Stimulated activated CD8-positive, alpha-beta memory T cell treated with anti-CD3 and anti-CD28 coated beads, Interleukin-4, amount 100 ng/mL, for 1 hour (primary cell): ENCODE measurements around the gene GATB.
"Not testable (repeated sequence)": the region's sequence is repeated elsewhere in the genome, so short reads cannot be mapped to it uniquely, and the experiment has no call there.

Experiments used
- DNase-seq, 2 donors: peaks; one replicate each; pipeline ENCODE4 v3.0.0-alpha.2; 2020; ENCODE audit warnings: low read depth in 2 of 2, low spot score in 1 of 2

The GATB gene

DNA sequence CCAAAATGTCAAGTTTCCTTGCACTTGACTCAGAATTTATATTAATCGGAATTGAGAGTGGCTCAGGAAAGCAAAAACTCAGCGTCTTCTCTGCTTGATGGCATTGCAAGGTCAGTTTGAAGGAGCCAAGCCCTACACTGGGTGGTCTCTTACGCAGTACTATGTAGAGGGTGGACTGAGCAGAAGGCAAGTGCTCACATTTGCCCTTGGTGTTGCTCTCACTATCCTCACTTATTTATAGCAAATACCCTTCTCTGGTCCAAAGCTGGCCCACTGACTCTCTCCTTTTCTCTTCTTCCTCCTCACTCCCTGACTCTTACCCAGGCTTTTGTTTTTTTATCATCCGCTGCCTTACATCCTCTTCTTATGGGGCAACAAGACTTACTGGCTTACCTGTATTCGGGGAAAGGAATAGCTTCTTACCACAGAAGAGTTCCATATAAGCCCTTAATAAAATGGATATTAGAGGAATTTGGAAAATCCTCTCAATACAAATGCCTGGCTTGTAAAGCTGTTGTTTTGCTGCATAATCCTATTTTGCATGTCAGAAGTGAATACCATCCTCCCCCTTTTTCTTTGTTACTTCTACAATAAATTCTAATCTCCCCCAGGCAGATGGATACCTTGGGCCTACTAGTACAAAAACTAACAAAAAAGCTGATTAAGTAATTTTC, 24.8 kb upstream of the GATB start:
- DNase-seq: no peak

DNA sequence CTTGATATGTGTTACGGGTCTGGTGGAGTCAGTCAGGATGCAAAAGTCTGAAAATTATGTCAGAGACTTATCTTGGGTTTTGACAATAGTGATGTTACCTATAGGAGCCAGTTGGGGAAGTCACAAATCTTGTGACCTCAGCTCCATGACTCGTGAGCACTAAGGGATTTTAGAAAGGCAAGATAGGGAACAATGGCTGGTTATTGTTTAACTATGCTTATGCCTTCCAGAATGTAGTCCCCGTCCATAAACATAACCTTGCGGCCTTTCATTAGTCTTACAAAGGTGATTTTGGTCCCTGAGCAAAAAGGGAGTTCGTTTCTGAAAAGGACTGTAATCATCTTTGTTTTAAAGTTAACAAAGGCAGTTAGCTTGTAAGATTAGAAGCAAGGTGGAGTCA, 23.9 kb upstream of the GATB start:
- DNase-seq: no peak

- no peak for DNase-seq
These were observed 23.1 kb upstream of the GATB start for GRCh38 chr4:151783867-151784266.

- no peak for DNase-seq
These were observed 21.5 kb upstream of the GATB start for GRCh38 chr4:151782296-151782695.

GRCh38 chr4:151781026-151781425, 20.2 kb upstream of the GATB start:
- no peak for DNase-seq

DNA sequence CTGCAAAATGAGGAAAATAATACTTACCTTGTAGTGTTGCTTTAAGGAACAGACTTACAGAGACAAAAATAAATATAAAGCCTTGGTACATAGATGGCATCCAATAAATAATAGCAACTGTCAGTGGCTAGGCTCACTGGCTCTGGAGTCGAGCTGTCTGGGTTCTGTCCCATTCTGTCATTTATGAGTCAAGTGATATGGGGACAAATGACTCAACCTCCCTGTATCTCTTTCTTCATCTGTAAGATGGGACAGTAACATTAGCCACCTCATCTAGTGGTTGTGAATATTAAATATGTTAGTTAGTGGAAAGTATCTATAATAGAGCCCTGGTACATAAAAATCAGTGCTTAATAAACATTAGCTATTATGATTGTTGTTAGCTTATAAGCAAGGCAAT, 16.7 kb upstream of the GATB start:
- DNase-seq: no peak

- no peak for DNase-seq
These were observed 13.5 kb upstream of the GATB start for GRCh38 chr4:151774324-151774723.

- DNase-seq: no peak
These were observed 11.5 kb upstream of the GATB start for GRCh38 chr4:151772274-151772673.

- DNase-seq: no peak
These were observed 10.9 kb upstream of the GATB start for GRCh38 chr4:151771664-151772063.

- DNase-seq: no peak
These were observed 9.3 kb upstream of the GATB start for GRCh38 chr4:151770154-151770553.

- DNase-seq: no peak
These were observed 8.0 kb upstream of the GATB start for GRCh38 chr4:151768835-151769234.

DNA sequence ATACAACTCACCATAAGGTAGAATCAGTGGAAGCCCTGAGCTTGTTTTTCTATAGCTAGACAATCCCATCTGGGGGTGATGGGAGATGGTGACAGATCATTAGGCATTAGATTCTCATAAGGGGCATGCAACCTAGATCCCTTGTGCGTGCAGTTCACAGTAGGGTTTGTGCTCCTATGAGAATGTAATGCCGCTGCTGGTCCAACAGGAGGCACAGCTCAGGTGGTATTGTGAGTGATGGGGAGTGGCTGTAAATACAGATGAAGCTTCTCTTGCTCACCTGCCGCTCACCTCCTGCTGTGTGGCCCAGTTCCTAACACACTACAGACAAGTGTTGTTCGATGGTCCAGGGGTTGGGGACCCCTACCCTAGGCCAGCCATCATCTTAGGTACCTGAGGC, 5.9 kb upstream of the GATB start:
- no peak for DNase-seq

- no peak for DNase-seq
These were observed 805 bp downstream of the GATB start for GRCh38 chr4:151760002-151760401.

- no peak for DNase-seq
These were observed 7.8 kb downstream of the GATB start for GRCh38 chr4:151753056-151753455.

GRCh38 chr4:151750156-151750555, 10.7 kb downstream of the GATB start:
- DNase-seq: no peak

DNA sequence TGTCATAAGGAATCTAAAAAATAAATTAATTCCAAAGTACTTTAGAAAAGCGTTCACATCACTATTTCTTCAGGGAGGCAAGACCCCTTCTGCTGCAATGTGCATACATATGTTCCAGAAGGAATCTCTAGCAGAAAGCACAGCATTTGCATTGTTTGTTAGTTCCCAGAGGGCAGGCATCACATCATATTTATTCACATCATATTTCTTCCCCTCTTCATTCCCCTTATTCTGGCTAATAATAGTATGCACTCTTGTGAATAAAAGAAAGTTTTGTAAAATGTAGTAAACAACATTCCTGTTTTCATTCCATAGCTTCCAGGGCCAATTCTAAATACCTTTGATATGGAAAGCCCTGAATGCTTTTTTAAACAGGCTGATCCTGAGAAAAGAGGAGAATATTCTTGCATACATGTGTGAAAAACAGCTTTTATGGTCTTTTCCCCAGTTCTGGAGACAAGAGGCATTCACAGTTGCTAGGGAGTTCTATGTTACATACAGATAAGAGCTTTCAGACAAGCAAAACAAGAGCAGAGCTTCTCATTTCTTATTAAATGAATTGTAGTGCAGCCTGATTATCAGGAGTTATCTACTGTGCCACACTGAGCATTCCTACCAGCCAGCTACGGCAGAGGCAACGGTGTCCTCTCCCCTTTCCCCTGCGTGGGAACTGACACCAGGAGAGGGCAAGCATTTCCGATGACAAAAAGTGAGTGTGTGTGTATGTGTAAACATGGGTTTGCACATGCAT, 15.2 kb downstream of the GATB start:
- no peak for DNase-seq

GRCh38 chr4:151744614-151745013, 16.2 kb downstream of the GATB start:
- DNase-seq: no peak

GRCh38 chr4:151743894-151744293, 16.9 kb downstream of the GATB start:
- no peak for DNase-seq

GRCh38 chr4:151743128-151743854, 17.5 kb downstream of the GATB start:
- no peak for DNase-seq

- no peak for DNase-seq
These were observed 21.9 kb downstream of the GATB start for GRCh38 chr4:151738720-151739517.

DNA sequence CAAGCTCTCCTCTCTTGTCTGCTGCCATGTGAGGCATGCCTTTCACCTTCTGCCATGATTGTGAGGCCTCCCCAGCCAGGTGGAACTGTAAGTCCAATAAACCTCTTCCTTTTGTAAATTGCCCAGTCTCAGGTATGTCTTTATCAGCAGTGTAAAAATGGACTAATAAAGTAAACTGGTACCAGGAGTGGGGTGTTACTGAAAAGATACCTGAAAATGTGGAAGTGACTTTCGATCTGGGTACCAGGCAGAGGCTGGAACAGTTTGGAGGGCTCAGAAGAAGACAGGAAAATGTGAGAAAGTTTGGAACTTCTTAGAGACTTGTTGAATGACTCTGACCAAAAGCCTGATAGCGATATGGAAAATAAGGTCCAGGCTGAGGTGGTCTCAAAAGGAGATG, 24.0 kb downstream of the GATB start:
- DNase-seq: not testable (repeated sequence)
